GM19452 (cell line): ENCODE results near the gene HDAC10.

Experiments used
- ATAC-seq: cut with Tn5 transposase; IDR thresholded peaks from one replicate; pipeline ENCODE4 v1.9.1; 2021; ENCODE audit not compliant: unreplicated experiment

The HDAC10 gene

GRCh38 chr22:50257451-50258360 lies 6.6 kb upstream of the HDAC10 start:
- no peak for ATAC-seq

DNA sequence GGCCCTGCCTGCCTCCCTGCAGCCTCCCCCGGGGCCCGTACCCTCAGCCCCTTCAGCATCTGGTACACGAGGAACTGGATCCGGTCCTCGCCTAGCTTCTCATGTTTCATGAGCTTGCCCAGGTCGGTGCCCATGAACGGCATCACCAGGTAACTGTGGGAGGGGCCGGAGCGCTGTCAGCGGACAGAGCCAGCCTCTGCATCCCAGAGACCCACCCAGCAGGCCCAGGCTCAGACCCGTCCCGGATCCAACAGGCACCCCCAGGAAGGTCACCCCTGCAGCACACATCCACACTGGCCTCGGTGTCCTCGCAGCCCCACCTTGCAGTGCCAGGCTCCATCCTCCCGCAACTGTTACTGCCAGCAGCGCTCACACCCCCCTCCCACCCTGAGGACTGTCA lies 6.0 kb upstream of the HDAC10 start:
- no peak for ATAC-seq

DNA sequence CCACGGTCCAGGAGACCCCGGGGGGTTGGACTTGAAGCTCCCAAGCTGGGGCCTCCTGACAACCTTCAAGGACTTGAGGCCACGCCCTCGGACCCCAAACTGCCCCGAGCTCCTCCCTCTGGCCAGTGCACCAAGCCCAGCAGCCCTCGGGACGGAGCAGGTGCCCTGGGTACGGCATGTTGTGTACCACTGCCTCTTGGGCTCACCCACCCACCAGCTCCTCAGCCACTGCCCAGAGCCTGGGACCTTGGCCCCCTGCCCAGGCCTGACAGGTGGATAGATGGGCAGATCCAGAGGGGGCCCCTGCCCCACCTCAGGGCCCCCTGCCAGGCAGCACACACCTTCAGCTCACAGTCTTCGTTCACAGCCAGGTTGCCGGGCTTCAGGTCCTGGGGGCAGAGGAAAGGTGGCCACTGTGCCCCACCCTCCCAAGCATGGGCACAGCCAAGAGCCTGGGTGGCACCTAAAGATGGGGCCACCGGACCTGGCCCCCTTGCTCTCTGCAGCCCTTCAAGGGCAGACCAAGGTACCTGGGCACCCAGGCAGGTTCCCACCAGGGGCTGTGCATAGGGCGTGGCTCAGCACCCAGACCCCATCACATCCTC lies 5.3 kb upstream of the HDAC10 start:
- no peak for ATAC-seq

- ATAC-seq: no peak
Observed at GRCh38 chr22:50255607-50256006, 4.5 kb upstream of the HDAC10 start.

DNA sequence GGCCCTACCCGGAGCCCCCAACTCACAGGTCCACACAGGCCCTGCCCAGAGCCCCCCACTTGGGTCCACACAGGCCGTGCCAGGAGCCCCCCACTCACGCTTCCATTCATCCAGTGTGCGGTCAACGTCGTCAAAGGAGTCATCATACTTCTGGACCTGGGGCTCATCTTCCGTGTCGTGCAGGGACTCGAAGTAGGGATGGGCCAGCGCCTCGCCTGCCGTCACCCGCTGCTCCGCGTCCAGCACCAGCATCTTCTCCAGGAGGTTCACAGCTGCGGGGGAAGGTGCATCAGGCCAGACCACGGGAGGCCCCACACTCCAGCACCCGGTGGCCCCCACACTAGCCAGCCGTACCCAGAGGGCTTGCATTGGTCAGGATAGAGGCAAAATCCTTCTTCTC lies 4.0 kb upstream of the HDAC10 start:
- ATAC-seq: no peak

DNA sequence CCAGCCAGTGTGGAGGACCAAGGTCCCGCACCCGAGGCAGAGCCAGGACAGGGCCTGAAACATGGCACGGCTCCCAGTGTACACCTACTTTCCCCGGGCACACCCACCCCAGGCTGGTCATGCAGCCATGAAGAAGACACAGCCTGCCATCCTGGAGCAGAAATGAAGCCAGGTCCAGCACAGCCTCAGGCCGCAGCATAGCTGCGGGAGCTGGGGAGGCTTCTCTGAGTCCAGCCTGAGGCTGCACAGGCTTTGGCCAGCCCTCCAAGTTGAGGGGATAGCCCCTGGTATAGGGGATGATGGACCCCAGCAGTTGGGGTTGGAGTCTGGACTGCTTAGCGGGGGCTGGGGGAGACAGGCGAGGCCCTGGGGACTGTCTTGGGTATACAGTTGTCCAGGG lies 2.9 kb upstream of the HDAC10 start:
- ATAC-seq: no peak

DNA sequence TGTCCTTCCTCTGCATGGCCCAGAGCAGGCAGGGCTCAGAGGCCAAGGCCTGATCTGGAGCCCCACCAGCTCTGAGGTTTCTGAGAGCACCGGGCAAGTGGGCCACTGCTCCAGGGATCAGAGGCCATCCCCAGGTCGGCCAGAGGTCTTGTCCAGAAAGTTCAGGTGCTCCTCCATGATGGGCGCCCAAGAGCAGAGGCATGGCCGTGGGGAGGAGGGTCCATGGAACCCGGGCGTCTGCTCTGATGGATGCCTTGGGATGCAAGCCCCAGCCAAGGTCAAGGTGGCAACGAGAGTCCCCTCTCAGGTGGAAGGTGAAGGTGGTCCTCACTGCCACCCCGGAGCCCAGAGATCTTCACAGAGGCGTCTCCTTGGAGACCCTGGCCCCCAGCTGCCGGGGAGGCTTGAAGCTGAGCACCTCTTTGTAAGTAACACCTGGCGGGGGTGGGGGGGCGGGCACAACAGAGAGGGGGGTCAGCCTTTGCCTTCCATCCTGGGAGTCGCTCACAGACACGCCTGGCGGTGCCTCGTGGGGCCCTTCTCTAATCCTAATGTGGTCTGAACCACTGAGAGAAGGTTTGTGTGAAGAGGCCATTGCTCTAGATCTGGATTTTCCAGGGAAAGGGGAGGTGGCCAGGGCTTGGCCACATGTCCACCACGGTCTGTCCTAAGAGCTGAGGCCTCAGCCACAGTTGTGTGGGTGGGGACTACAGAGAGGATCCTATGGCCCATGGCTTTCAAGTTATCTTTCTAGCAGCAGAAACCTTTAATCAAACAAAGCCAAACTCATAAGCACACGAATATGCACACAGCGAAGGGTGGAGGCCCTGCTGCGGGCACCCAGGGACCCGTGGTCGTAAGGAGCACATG lies 2.2 kb upstream of the HDAC10 start:
- ATAC-seq: no peak

DNA sequence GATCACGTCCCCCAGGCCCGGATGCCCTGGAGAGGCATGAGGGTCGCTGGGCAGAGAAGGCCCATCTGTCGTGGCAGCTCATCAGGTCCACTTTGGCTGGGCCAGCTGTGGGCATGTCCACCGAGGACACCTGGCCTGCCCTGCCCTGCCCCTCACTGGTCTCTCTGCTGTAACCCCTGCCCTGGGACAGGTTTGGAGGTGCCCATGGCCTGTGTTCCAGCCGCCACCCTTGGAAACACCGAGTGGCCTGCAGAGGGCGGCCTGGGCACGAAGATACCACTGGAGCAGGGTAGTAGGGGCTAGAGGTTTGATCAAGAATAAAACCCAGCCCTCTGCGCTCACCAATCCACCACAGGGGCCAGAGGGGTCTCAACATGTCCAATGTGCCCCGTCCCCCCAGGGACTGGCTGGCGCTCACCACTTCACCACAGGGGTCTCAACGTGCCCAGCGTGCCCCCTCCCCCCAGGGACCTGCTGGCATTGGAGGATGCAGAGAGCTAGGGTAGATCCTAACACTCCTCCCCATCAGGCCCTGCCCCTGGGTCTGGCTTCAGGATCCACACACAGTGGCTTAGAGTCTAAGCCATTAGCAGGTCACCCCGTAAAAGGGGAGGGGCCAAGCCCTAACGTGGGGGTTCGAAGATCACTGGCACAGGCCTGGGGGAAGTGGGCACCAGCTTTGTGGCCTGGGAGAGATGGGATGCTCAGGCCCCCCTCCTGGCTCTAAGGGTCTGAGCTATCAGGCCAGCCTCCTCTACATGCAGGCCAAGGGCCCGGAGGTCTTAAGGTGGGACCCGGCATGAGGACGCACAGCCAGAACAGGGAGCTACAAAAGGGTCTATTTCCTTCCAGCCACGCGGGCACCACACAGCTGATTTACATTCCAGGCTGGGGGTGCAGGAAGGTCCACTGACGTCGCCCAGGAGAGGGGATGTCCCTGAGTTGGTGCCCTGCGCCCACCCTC lies 1.3 kb upstream of the HDAC10 start:
- no peak for ATAC-seq

DNA sequence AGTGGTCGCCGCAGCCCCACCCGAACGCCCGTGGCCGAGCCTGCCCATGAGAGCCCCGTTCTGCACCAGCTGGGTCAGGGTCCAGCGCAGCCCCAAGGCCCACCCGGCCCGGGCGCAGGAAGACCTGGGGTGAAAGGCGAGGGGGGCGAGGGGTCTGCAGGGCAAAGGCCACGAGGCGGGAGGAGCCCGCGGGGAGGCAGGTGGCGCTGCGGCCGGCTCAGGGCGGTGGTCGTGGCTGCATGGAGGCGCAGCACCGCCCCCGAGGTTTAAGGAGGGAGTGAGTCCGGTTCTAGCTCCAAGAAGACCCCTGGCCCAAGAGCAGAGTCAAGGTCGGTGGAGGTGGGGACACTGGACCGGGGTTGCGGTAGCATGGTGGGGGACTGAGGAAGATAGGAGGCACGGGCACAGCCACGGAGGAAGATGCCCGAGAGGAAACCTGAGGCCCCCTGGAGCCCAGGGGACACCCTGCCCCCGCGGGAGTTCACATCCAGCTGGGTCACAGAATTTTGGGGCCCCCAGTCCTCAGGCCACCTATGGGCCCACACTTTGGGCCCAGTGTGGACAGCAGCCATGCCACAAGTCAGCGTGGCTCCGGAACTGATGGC lies 514 bp upstream of the HDAC10 start:
- no peak for ATAC-seq

- no peak for ATAC-seq
Observed at GRCh38 chr22:50250249-50250554, 863 bp downstream of the HDAC10 start.

DNA sequence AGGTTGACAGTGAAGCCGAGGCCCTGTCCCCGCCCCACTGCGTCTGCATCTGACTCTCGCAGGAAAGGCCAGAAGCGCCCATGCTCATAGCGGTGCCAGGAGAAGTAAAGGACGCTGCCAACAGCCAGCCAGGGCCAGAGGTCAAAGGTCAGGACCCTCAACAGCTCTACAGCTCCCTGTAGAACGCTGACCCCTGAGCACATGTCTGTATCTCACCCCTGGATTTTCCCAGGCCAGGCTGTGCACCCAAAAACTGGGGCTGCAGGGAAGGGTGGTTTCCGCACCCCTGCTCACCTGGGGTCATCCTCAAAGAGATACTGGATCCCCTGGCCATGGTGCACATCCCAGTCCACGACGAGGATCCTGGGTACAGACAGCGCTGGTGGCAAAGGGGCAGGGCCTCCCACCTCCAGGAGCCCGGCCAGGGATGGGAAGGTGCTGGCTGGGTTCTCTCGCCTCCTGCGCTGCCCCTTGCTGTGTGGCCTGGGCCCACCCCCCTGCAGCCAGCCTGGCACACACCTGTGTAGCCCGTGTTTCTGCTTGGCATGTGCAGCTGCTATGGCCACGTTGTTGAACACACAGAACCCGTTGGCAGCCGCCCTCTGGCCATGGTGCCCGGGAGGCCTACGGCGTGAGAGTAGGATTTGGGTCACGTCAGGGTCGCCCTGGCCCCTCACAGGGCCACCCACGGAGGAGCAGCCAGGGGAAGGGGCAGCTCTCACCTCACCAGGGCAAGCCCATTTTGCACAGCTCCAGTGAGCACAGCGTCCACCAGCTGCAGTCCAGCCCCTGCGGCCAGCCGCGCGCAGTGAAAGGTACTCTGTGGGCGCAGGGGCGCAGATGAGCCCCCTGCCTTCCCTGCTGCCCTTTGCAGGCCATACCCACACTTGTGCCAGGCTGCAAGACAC lies 1.5 kb downstream of the HDAC10 start:
- no peak for ATAC-seq

DNA sequence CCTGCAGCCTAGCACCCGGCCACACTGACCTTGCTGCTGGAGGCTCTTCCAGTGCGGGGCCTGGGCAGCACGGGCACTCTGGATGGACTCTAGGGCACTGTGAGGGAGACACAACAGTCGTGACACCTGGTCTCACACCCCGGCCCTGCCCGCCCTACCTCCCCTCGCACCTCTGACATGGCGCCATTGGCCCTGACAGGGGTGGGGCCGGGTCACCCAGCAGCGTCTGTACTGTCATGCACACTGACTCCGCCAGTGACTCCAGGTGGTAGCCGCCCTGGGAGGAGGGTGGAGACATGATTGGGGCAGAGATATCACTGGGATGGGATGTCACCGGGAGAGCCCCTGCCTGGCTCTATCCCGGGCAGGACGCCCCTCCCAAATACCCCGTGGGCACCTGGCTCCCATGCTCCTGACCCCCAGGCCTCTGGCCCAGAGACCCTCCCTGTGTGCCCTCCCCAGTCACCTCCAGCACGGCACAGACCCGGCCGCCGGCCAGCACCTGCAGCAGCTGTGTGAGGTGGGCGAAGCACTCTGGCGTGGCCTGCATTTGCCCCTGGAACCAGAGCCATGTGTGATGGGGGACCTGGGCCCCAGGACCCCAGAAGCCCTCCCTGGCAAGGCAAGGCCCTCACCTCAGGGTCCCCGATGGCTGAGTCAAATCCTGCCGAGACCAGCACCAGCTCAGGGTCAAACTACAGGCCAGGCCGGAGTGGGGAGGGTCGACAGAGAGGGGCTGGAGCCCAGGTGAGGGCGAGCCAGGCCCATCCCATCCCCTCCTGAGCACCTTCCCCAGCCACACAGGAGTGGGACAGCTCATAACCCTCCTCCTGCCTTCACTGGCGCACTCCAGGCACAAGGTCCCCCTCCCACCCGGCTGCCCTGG lies 2.6 kb downstream of the HDAC10 start:
- no peak for ATAC-seq

- no peak for ATAC-seq
Observed at GRCh38 chr22:50247748-50248147, 3.3 kb downstream of the HDAC10 start.

DNA sequence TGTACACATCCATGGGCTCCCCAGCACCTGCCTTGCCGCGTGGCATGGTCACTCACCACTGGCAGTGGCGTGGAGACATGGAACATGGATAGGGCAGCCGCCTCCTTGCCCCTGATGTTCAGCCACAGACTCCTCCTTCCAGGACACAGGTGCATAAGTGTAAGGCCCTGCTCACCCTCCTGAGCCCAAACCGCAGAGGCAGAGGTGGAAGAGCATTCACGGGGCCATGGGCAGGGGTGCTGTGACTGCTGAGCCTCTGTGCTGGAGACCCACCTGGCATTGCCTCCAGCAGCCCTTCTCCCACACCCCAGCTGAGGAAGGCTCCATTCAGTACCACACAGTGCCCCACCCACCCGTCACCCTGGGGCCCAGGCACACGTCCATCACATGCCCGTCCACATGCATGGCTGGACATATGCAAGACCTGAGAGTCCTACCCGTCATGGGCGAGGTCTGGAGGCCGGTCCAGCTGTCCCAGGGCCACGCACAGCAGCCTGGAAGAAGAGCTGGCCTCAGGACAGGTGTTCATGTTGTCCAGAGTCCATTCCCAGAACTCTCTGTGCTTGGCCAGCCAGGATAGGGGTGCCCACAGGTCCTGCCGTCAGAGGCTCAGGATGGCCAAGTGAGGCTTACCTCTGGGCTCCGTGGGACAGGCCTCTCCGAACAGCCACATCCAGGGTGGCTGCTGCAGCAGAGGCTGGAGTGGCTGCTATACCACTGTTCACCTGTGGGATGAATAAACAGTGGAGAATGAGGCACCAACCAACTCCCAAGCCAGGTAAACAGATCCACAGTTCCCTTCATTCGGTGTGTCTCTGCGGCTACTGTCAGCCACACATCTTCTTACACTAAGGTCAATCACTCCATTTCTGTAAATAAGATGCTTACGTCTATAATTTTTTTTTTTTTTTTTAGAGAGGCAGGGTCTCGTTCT lies 4.6 kb downstream of the HDAC10 start:
- ATAC-seq: no peak

- ATAC-seq: peak; percentile 17
Observed at GRCh38 chr22:50245214-50246072, 5.6 kb downstream of the HDAC10 start.
